IPS-18c (cell line): Measurements from ENCODE around the gene MC5R.
"Not testable (repeated sequence)": the region's sequence is repeated elsewhere in the genome, so short reads cannot be mapped to it uniquely, and the experiment has no call there.

Source experiments
- H3K4me3 ChIP-seq: 2 replicates; pipeline ENCODE4 v1.7.0; 2013; ENCODE audit warnings: low read depth, mild to moderate bottlenecking, low read length, moderate library complexity; ENCODE audit not compliant: insufficient read depth
- H3K9me3 ChIP-seq: one replicate; pipeline ENCODE4 v1.6.1; 2013; ENCODE audit warnings: mild to moderate bottlenecking, low read length, moderate library complexity; ENCODE audit not compliant: control insufficient read depth, insufficient read depth

Gene MC5R

DNA sequence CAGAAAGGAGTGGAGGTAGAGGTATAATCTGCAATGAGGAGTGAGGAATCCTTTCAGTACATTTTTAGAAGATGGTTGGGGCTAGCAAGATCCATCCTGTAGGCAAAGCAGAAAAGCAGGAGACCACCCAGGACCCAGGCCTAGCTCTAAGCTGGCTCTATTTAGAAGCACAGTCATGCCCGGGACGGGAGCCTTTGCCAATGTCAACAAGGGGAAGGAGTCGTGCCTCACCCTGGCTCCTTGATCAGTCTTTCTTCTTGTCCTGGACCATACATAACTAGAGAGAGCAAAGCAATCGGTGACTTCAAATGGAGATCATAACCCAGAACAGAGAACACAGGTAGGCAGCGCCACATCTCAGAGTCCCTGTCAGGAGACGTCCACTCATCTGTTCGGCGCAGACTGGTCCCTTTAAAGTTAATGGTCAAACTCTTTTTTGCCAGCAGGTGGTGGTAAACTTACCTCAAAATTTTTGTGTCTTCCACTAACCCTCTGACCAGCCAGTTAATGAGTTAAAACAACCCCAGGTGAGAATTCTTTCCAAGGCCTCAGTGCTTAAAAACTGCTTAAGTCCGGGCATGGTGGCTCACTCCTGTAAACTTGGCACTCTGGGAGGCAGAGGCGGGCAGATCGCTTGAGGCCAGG lies 8.0 kb downstream of the MC5R start:
- no peaks in the 10 kb centered on the region for H3K9me3 ChIP-seq
- no peak overlapping the region for H3K4me3 ChIP-seq

DNA sequence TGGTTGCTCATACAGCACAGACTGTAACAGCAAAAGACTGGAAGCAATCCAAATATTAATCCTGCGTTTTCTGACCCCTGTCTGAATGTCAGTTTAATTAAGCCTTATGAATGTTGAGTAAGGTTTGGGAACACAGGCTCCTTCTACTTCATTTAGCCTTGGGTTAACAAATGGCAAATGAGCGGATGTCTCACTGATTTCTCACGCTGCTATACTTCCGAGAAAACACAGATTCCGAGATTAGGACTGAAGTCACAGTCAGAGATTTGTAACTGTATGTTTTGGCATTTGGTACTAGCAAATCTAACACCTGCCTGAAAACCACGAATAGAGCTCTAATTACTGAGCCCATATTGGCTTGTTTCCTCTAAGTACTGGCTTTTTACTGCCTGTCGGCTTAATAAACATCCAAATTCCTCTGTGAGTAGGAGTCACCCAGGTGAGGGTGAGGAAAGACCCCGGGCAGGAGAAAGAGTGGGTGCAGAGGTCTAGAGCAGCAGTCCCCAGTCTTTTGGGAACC lies 10.6 kb downstream of the MC5R start:
- H3K9me3 ChIP-seq = no peaks in the 10 kb centered on the region
- no peak overlapping the region for H3K4me3 ChIP-seq

DNA sequence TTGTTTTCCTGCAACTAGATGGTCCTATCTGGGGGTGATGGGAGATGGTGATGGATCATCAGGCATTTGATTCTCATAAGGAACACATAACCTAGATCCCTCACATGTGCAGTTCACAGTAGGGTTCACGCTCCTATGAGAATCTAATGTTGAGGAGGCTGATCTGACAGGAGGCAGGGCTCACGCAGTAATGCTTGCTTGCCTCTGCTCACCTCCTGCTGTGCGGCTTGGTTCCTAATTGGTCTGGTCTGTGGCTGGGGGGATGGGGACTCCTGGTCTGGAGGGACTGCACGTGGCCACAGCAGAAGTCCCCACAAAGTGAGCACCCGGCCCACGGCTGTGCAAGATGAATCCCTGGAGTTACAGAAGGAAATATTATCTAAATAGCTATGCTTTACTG lies 11.3 kb downstream of the MC5R start:
- Histone ChIP-seq H3K9me3 (no peaks in the 10 kb centered on the region), H3K4me3 (no peak overlapping the region)

DNA sequence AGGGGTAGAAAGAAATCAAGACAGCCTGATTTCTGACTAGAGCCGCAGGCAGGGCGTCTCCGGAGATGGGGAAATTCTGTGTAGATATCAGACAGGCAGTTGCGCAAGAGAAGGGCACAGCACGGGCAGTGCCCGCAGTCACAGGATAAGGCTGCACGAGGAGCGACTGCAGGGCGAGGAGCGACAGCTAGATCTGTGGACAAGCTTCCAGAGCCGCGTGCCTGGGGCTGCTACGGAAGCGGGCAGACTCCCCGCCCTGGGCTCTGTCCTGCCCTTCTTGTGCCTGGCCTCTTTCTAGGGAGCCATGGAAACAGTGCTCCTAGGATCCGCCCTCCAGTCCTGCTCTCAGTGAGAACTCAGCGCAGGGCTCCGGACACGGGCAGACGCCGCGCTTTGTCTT lies 12.6 kb downstream of the MC5R start:
- H3K9me3 ChIP-seq = no peaks in the 10 kb centered on the region
- H3K4me3 ChIP-seq = no peak overlapping the region

DNA sequence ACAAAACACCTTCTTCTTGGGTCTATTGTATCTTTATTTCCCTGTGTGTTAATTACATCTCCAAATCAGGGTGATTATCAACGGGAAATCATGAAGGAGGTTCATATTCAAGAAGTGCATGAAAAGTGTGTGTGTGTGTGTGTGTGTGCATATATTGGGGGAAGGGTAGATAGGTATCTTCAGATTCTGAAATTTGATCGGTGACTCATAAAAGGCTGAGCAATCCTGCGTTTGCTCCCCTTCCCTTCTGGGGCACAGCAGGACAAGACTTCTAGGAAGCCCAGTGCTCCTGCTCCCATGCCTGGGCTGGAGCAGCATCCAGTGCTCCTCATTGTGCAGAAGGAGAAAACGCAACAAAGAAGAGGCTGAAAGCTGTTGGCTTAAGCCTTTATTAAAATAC lies 25.8 kb downstream of the MC5R start:
- H3K4me3 ChIP-seq = no peak overlapping the region
- H3K9me3 ChIP-seq = no peaks in the 10 kb centered on the region

DNA sequence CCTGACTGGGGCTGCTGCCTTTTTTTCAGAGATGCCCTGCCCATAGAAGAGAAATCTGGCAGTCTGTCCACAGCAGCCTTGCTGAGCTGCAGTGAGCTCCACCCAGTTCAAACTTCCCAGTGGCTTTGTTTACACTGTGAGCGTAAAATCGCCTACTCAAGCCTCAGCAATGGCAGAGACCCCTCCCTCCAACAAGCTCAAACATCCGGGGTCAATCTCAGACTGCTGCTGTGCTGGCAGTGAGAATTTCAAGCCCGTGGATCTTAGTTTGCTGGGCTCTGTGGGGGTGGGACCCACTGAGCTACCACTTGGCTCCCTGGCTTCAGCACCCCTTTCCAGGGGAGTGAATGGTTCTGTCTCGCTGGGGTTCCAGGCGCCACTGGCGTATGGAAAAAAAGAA lies 38.9 kb downstream of the MC5R start:
- not testable (repeated sequence) for H3K4me3 ChIP-seq, H3K9me3 ChIP-seq

DNA sequence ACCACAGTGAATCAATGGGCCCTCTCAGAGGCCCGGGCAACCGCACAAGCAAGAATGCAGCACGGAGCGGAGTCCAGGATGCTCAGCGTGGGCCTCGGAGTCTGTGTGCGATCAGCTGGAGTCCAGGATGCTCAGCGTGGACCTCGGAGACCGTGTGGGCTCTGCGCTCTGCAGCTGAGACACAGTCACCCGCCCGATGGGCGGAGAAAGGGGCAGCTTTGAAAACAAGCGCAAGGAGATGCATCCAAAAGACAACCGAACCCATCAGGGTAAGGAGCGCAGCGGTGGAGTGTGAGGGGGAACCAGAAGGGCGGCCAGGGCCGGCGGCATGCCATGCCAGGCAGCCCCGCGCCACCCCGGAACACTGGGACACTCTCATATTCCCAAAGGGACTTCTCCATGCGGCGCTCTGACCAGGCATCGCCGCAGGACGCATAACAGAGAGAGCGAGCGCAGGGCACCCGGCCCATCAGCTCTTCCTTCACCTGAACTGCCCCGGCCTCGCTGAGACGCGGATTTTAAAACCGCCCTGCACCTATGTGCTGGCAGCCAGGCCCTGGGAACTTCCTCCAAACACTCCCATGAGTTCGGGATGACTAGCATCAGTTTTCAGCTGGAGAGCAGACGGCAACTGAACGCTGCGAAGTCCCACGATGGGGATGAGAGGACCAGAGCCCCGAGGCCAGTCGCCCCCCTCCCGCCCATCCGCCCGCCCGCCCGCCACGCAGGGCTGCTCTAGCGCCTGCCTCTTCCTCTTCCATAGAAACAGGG lies 44.7 kb downstream of the MC5R start:
- no peaks in the 10 kb centered on the region for H3K9me3 ChIP-seq
- peak overlapping the region; percentile 44 for H3K4me3 ChIP-seq

DNA sequence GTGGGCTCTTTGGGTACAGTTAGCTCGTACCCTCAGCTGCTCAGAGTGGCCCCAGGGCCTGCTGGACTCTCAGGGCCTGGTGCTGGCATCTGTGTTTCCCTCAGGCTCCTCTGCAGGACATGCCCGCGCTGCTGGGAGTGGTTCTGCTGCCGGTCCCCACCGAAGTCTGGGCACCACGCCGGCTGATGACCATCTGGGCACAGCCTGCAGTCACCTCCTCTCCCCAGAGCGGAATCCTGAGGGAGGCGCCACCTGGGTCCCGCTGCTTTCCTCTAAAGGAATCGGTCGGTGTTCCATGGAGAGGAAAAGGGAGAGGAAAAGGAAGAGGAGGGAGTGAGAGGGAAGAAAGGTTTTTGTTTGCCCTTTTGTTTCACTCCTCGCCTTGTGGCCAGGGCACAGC lies 47.8 kb downstream of the MC5R start:
- Histone ChIP-seq H3K4me3 (no peak overlapping the region), H3K9me3 (no peaks in the 10 kb centered on the region)

DNA sequence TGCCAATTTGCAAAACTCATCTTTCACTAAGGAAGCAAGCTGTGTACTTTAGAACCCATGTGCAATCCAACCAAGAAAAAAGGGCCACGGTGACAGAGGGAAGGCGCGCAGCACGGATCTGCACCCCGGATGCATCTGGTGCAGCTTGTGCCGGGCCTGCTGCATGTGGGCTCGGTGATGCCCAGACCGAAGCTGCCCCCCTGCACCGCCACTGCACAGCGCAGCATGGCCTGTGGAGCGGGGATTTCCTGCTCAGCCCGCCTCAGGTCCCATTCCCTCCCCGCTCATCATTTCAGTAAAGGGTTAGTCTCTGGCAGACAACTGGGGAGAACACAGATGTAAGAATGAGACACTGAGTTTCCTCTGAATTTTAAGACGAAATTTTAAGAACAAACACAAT lies 48.4 kb downstream of the MC5R start:
- H3K9me3 ChIP-seq = no peaks in the 10 kb centered on the region
- no peak overlapping the region for H3K4me3 ChIP-seq

DNA sequence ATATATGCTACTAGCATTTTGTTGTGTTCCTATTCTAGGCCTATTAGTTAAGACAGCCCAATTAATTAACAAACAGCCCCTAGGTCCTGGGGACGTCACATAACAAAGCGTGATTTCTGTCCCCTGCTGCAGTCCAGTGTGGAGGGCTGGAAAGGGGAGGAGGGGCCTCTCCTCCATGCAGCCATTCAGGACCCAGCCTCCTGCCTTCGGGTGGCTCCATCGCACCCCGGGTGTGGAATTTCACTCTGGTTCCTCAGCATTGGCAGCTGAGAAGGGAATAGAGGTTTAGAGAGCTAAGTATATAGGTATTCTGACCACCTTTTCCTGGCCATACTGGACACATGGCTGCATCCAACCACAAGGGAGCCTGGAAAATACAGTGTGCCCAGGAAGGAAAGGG lies 49.0 kb downstream of the MC5R start:
- H3K4me3 ChIP-seq = no peak overlapping the region
- no peaks in the 10 kb centered on the region for H3K9me3 ChIP-seq

DNA sequence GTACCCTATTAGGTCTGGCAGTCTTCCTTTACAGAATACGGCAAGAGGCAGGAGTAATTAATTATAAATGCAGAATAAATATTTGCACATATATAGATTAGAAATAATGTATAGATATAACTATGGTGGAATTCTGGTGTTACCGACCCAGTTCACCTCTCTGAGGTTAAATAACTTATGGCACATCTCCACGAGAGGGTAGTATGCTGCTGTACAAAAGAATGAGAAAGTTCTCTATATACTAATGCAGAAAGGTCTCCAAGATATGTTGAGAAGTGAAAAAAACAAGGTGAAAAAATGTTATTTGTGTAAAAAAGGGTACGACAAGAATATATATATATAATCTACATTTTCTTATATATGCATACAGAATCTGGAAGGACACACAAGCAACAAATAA lies 50.6 kb downstream of the MC5R start:
- H3K9me3 ChIP-seq = no peaks in the 10 kb centered on the region
- H3K4me3 ChIP-seq = no peak overlapping the region
